ENCODE results near the gene RXFP1.

RXFP1 gene

GRCh38 chr4:158532556-158533231 is 11.0 kb downstream of the RXFP1 start:
- no peak overlapping the region for H3K9ac ChIP-seq (ENCODE audit: low read depth, low read length)
- H3K36me3 ChIP-seq (ENCODE audit: insufficient read depth, low read length), result no peaks in the 10 kb centered on the region
- no peaks in the 10 kb centered on the region for H3K9me3 ChIP-seq (ENCODE audit: control insufficient read depth, insufficient read depth, low read length)
- H3K4me1 ChIP-seq (ENCODE audit: insufficient read depth, low read length), result peaks cover 5% of the 10 kb centered on the region

- H3K4me1 ChIP-seq (ENCODE audit: insufficient read depth, low read length), result peaks cover 5% of the 10 kb centered on the region
- H3K9ac ChIP-seq (ENCODE audit: low read depth, low read length), result no peak overlapping the region
- no peaks in the 10 kb centered on the region for H3K9me3 ChIP-seq (ENCODE audit: control insufficient read depth, insufficient read depth, low read length)
- H3K36me3 ChIP-seq (ENCODE audit: insufficient read depth, low read length), result no peaks in the 10 kb centered on the region
Observed at GRCh38 chr4:158534727-158535126, 13.0 kb downstream of the RXFP1 start.

GRCh38 chr4:158535130-158535614 is 13.5 kb downstream of the RXFP1 start:
- Histone ChIP-seq H3K9me3 (ENCODE audit: control insufficient read depth, insufficient read depth, low read length) (no peaks in the 10 kb centered on the region), H3K36me3 (ENCODE audit: insufficient read depth, low read length) (no peaks in the 10 kb centered on the region), H3K9ac (ENCODE audit: low read depth, low read length) (no peak overlapping the region), H3K4me1 (ENCODE audit: insufficient read depth, low read length) (peaks cover 5% of the 10 kb centered on the region)

- H3K9ac ChIP-seq (ENCODE audit: low read depth, low read length), result no peak overlapping the region
- H3K9me3 ChIP-seq (ENCODE audit: control insufficient read depth, insufficient read depth, low read length), result no peaks in the 10 kb centered on the region
- H3K4me1 ChIP-seq (ENCODE audit: insufficient read depth, low read length), result peaks cover 5% of the 10 kb centered on the region; the same call in 1 of the 2 replicates
- no peaks in the 10 kb centered on the region for H3K36me3 ChIP-seq (ENCODE audit: insufficient read depth, low read length)
Observed at GRCh38 chr4:158536833-158537232, 15.2 kb downstream of the RXFP1 start.

- no peak overlapping the region for H3K9ac ChIP-seq (ENCODE audit: low read depth, low read length)
- H3K4me1 ChIP-seq (ENCODE audit: insufficient read depth, low read length), result no peaks in the 10 kb centered on the region
- H3K9me3 ChIP-seq (ENCODE audit: control insufficient read depth, insufficient read depth, low read length), result no peaks in the 10 kb centered on the region
- no peaks in the 10 kb centered on the region for H3K36me3 ChIP-seq (ENCODE audit: insufficient read depth, low read length)
Observed at GRCh38 chr4:158538176-158538575, 16.5 kb downstream of the RXFP1 start.

GRCh38 chr4:158538911-158539310 is 17.2 kb downstream of the RXFP1 start:
- no peaks in the 10 kb centered on the region for H3K36me3 ChIP-seq (ENCODE audit: insufficient read depth, low read length)
- no peaks in the 10 kb centered on the region for H3K9me3 ChIP-seq (ENCODE audit: control insufficient read depth, insufficient read depth, low read length)
- no peak overlapping the region for H3K9ac ChIP-seq (ENCODE audit: low read depth, low read length)
- no peaks in the 10 kb centered on the region for H3K4me1 ChIP-seq (ENCODE audit: insufficient read depth, low read length)

- Histone ChIP-seq H3K4me1 (ENCODE audit: insufficient read depth, low read length) (no peaks in the 10 kb centered on the region), H3K36me3 (ENCODE audit: insufficient read depth, low read length) (no peaks in the 10 kb centered on the region), H3K9me3 (ENCODE audit: control insufficient read depth, insufficient read depth, low read length) (no peaks in the 10 kb centered on the region), H3K9ac (ENCODE audit: low read depth, low read length) (no peak overlapping the region)
Observed at GRCh38 chr4:158540125-158540907, 18.6 kb downstream of the RXFP1 start.

- Histone ChIP-seq H3K9ac (ENCODE audit: low read depth, low read length) (no peak overlapping the region), H3K36me3 (ENCODE audit: insufficient read depth, low read length) (no peaks in the 10 kb centered on the region), H3K4me1 (ENCODE audit: insufficient read depth, low read length) (no peaks in the 10 kb centered on the region), H3K9me3 (ENCODE audit: control insufficient read depth, insufficient read depth, low read length) (no peaks in the 10 kb centered on the region)
Observed at GRCh38 chr4:158541506-158541905, 19.8 kb downstream of the RXFP1 start.

- Histone ChIP-seq H3K9me3 (ENCODE audit: control insufficient read depth, insufficient read depth, low read length) (no peaks in the 10 kb centered on the region), H3K36me3 (ENCODE audit: insufficient read depth, low read length) (no peaks in the 10 kb centered on the region), H3K4me1 (ENCODE audit: insufficient read depth, low read length) (no peaks in the 10 kb centered on the region), H3K9ac (ENCODE audit: low read depth, low read length) (no peak overlapping the region)
Observed at GRCh38 chr4:158543191-158543590, 21.5 kb downstream of the RXFP1 start.

GRCh38 chr4:158544141-158544540 is 22.5 kb downstream of the RXFP1 start:
- H3K9ac ChIP-seq (ENCODE audit: low read depth, low read length), result no peak overlapping the region
- H3K4me1 ChIP-seq (ENCODE audit: insufficient read depth, low read length), result no peaks in the 10 kb centered on the region
- H3K36me3 ChIP-seq (ENCODE audit: insufficient read depth, low read length), result no peaks in the 10 kb centered on the region
- H3K9me3 ChIP-seq (ENCODE audit: control insufficient read depth, insufficient read depth, low read length), result no peaks in the 10 kb centered on the region

- no peaks in the 10 kb centered on the region; the same call in 1 of the 2 replicates for H3K9me3 ChIP-seq (ENCODE audit: control insufficient read depth, insufficient read depth, low read length)
- H3K36me3 ChIP-seq (ENCODE audit: insufficient read depth, low read length), result no peaks in the 10 kb centered on the region
- H3K4me1 ChIP-seq (ENCODE audit: insufficient read depth, low read length), result no peaks in the 10 kb centered on the region
- no peak overlapping the region for H3K9ac ChIP-seq (ENCODE audit: low read depth, low read length)
Observed at GRCh38 chr4:158553364-158553763, 31.7 kb downstream of the RXFP1 start.

- Histone ChIP-seq H3K9me3 (ENCODE audit: control insufficient read depth, insufficient read depth, low read length) (no peaks in the 10 kb centered on the region), H3K9ac (ENCODE audit: low read depth, low read length) (no peak overlapping the region), H3K4me1 (ENCODE audit: insufficient read depth, low read length) (no peaks in the 10 kb centered on the region), H3K36me3 (ENCODE audit: insufficient read depth, low read length) (no peaks in the 10 kb centered on the region)
Observed at GRCh38 chr4:158560284-158560683, 38.6 kb downstream of the RXFP1 start.

- H3K36me3 ChIP-seq (ENCODE audit: insufficient read depth, low read length), result no peaks in the 10 kb centered on the region
- H3K9me3 ChIP-seq (ENCODE audit: control insufficient read depth, insufficient read depth, low read length), result no peaks in the 10 kb centered on the region
Observed at GRCh38 chr4:158566860-158567259, 45.2 kb downstream of the RXFP1 start.

GRCh38 chr4:158571736-158572135 is 50.1 kb downstream of the RXFP1 start:
- no peaks in the 10 kb centered on the region for H3K36me3 ChIP-seq (ENCODE audit: insufficient read depth, low read length)

More at GRCh38 chr4:158566860-158567259, 45.2 kb downstream of the RXFP1 start:
- Histone ChIP-seq H3K9ac (ENCODE audit: low read depth, low read length) (no peak overlapping the region), H3K4me1 (ENCODE audit: insufficient read depth, low read length) (0 out of 2 replicates have a peak, but pooled peaks cover 4% of the 10 kb centered on the region)

GRCh38 chr4:158572608-158573007 is 50.9 kb downstream of the RXFP1 start:
- Histone ChIP-seq H3K9me3 (ENCODE audit: control insufficient read depth, insufficient read depth, low read length) (no peaks in the 10 kb centered on the region), H3K36me3 (ENCODE audit: insufficient read depth, low read length) (no peaks in the 10 kb centered on the region), H3K4me1 (ENCODE audit: insufficient read depth, low read length) (peaks cover 19% of the 10 kb centered on the region; the same call in 1 of the 2 replicates), H3K9ac (ENCODE audit: low read depth, low read length) (peak overlapping the region; percentile 10; the same call in 1 of the 2 replicates)

More at GRCh38 chr4:158571736-158572135, 50.1 kb downstream of the RXFP1 start:
- H3K9ac ChIP-seq (ENCODE audit: low read depth, low read length), result peak overlapping the region; percentile 10; the same call in 1 of the 2 replicates
- H3K9me3 ChIP-seq (ENCODE audit: control insufficient read depth, insufficient read depth, low read length), result no peaks in the 10 kb centered on the region
- H3K4me1 ChIP-seq (ENCODE audit: insufficient read depth, low read length), result peaks cover 19% of the 10 kb centered on the region; the same call in 1 of the 2 replicates
